HEK293 (cell line): ENCODE results near the gene SLC35E4.

Experiments used
- CTCF ChIP-seq: fragments of 450-650 bp; formaldehyde crosslinking; IDR thresholded peaks from 2 replicates; pipeline ENCODE4 v1.5.1; 2016; ENCODE audit warnings: missing biosample characterization, missing genetic modification characterization
- OVOL3 ChIP-seq: fragments of 450-650 bp; formaldehyde crosslinking; IDR thresholded peaks from 2 replicates; pipeline ENCODE4 v1.5.1; 2016; ENCODE audit warnings: missing biosample characterization, missing genetic modification characterization
- ZNF513 ChIP-seq: fragments of 450-650 bp; IDR thresholded peaks from 2 replicates; pipeline ENCODE4 v1.5.1; 2018; ENCODE audit warnings: missing biosample characterization, missing genetic modification characterization
- ZNF558 ChIP-seq: fragments of 450-650 bp; formaldehyde crosslinking; IDR thresholded peaks from 2 replicates; pipeline ENCODE4 v1.5.1; 2016; ENCODE audit warnings: missing biosample characterization, missing genetic modification characterization
- ZNF658 ChIP-seq: fragments of 450-650 bp; formaldehyde crosslinking; IDR thresholded peaks from 2 replicates; pipeline ENCODE4; 2016; ENCODE audit warnings: missing biosample characterization, missing genetic modification characterization
- ZNF777 ChIP-seq: fragments of 450-650 bp; formaldehyde crosslinking; IDR thresholded peaks from 2 replicates; pipeline ENCODE4 v1.5.1; 2017; ENCODE audit warnings: missing biosample characterization, missing genetic modification characterization, borderline replicate concordance
- ZNF785 ChIP-seq: fragments of 450-650 bp; formaldehyde crosslinking; IDR thresholded peaks from 2 replicates; pipeline ENCODE4 v1.5.1; 2016; ENCODE audit warnings: missing biosample characterization, missing genetic modification characterization

- TF ChIP-seq CTCF (tag by site-specific recombination): no peak
- TF ChIP-seq ZNF658 (tag by site-specific recombination): no peak
- TF ChIP-seq OVOL3 (tag by site-specific recombination): no peak
- no peak for TF ChIP-seq ZNF558
- no peak for TF ChIP-seq ZNF777 (tag by site-specific recombination)
- no peak for TF ChIP-seq ZNF785 (tag by site-specific recombination)
- no peak for TF ChIP-seq ZNF513 (tag by site-specific recombination)
Observed at GRCh38 chr22:30680991-30681770, 45.6 kb downstream of the SLC35E4 start.
